K562 (cell line): ENCODE measurements around the gene ATF6B. TPM values are rescaled to one million over a fixed set of nuclear protein-coding genes. Genes with fewer than 3 reads are reported as not detected.

Experiments used
- HNRNPK ChIP-seq: fragments of 200-400 bp; formaldehyde crosslinking; IDR thresholded peaks from one replicate; pipeline ENCODE4 v1.6.1; 2018; ENCODE audit warnings: mild to moderate bottlenecking, low read depth, low read length; ENCODE audit not compliant: poor library complexity, severe bottlenecking
- MIER1 ChIP-seq: fragments of 450-650 bp; IDR thresholded peaks from 2 replicates; pipeline ENCODE4 v1.6.1; 2016; ENCODE audit warnings: antibody characterized with exemption, mild to moderate bottlenecking, low read depth
- MYNN ChIP-seq, 2 experiments: sonication (generic); formaldehyde crosslinking in 1 of 2; IDR thresholded peaks; 2 replicates each; pipeline versions ENCODE4 v1.5.0 to v1.6.1; 2016 to 2020; ENCODE audit warnings: antibody characterized with exemption in 1 of 2, missing genetic modification reagents in 1 of 2
- NFATC3 ChIP-seq: fragments of 450-650 bp; IDR thresholded peaks from 2 replicates; pipeline ENCODE4 v1.6.1; 2017; ENCODE audit warnings: mild to moderate bottlenecking
- NR2C1 ChIP-seq, 2 experiments: fragments of 450-650 bp; IDR thresholded peaks; 2 replicates each; pipeline ENCODE4 v1.6.1; 2017; ENCODE audit warnings: mild to moderate bottlenecking in 2 of 2, antibody characterized with exemption in 1 of 2, inconsistent platforms in 1 of 2, missing compliant biosample characterization in 1 of 2, missing genetic modification characterization in 1 of 2
- POLR2H ChIP-seq: IDR thresholded peaks from 2 replicates; pipeline ENCODE4 v1.6.1; 2016; ENCODE audit warnings: missing genetic modification characterization, low read depth, mild to moderate bottlenecking, control low read depth, missing compliant biosample characterization, moderate library complexity
- RBBP5 ChIP-seq: fragments of 200-600 bp; sonication (generic); IDR thresholded peaks from 2 replicates; pipeline ENCODE4 v1.6.1; 2012; ENCODE audit warnings: borderline replicate concordance, mild to moderate bottlenecking, low read length, control low read depth, inconsistent platforms; ENCODE audit not compliant: insufficient read depth, poor library complexity, severe bottlenecking
- SRF ChIP-seq, 2 experiments: fragments of 250-450, 450-650 bp in 1 of 2; sonication (Bioruptor Pico) in 1 of 2; sonication (generic) in 1 of 2; formaldehyde crosslinking; IDR thresholded peaks; 2 replicates each; pipeline versions ENCODE4 v1.5.0 to v1.5.1; 2020 to 2022; ENCODE audit warnings: mild to moderate bottlenecking in 1 of 2, missing genetic modification reagents in 1 of 2
- ZKSCAN8 ChIP-seq: fragments of 200-800 bp; sonication (Bioruptor generic); IDR thresholded peaks from 2 replicates; pipeline ENCODE4 v1.6.1; 2016; ENCODE audit warnings: missing genetic modification characterization, missing compliant biosample characterization
- ZNF12 ChIP-seq: sonication (generic); formaldehyde crosslinking; IDR thresholded peaks from 2 replicates; pipeline ENCODE4 v1.4.0; 2020; ENCODE audit warnings: mild to moderate bottlenecking, missing genetic modification reagents
- ZNF124 ChIP-seq: sonication (generic); formaldehyde crosslinking; IDR thresholded peaks from 2 replicates; pipeline ENCODE4 v1.8.1; 2022; ENCODE audit warnings: missing genetic modification reagents
- ZNF146 ChIP-seq: IDR thresholded peaks from one replicate; pipeline ENCODE4 v1.6.1; 2018; ENCODE audit warnings: missing compliant biosample characterization; ENCODE audit not compliant: unreplicated experiment
- ZNF274 ChIP-seq: IDR thresholded peaks from 2 replicates; pipeline ENCODE4 v1.6.1; 2011; ENCODE audit warnings: low read depth, mild to moderate bottlenecking, low read length, moderate library complexity, borderline replicate concordance
- ZNF696 ChIP-seq: fragments of 250-450 bp; sonication (Bioruptor Pico); conservative IDR thresholded peaks from 2 replicates; pipeline ENCODE4 v1.4.0; 2020; ENCODE audit warnings: mild to moderate bottlenecking, moderate library complexity
- polyA plus RNA-seq, 8 experiments: library from polyadenylated mRNA; depleted of rRNA in 4 of 8; stranded (reverse) in 5 of 8; unstranded in 3 of 8; fragments of >200 nt; fragmentation: Nextera tagmentation in 2 of 8; fragmentation: Illumina TruSeq in 1 of 8; extraction: Ambion mirVana in 2 of 8; extraction: Trizol in 1 of 8; gene quantifications; 2 replicates each; pipeline versions ENCODE4 v1.2.1 to v1.2.3, GENCODE V29; 2011 to 2014; ENCODE audit warnings: inconsistent platforms in 1 of 8, missing spikeins in 1 of 8
- total RNA-seq, 7 experiments: library from RNA; depleted of rRNA in 6 of 7; stranded (reverse); fragments of >200 nt in 6 of 7; fragmentation: Illumina TruSeq in 2 of 7; extraction: Trizol in 2 of 7; gene quantifications; 2 replicates each; pipeline versions ENCODE4 v1.2.1 to v1.2.3, GENCODE V29; 2011 to 2021; ENCODE audit warnings: low replicate concordance in 1 of 7
- TF ChIP-seq, protein P1 (sequence below): fragments of 200-600 bp; sonication (generic); IDR thresholded peaks from one replicate; pipeline ENCODE4 v1.6.1; 2012; ENCODE audit warnings: mild to moderate bottlenecking, low read depth, low read length, inconsistent platforms
- TF ChIP-seq, protein P2 (sequence below), 2 experiments: fragments of 450-650 bp in 1 of 2; sonication (generic) in 1 of 2; formaldehyde crosslinking; conservative IDR thresholded peaks; 2 replicates each; pipeline versions ENCODE4 v1.4.0 to v1.8.1; 2020 to 2022; ENCODE audit warnings: mild to moderate bottlenecking in 1 of 2, missing genetic modification reagents in 1 of 2

ATF6B gene
- total and polyA plus RNA-seq, 9 of the 15 experiments (the other 6 are each of a cell fraction or from before 2014, with no cell fraction given): 20.7 to 131 (median 31.7) TPM

DNA sequence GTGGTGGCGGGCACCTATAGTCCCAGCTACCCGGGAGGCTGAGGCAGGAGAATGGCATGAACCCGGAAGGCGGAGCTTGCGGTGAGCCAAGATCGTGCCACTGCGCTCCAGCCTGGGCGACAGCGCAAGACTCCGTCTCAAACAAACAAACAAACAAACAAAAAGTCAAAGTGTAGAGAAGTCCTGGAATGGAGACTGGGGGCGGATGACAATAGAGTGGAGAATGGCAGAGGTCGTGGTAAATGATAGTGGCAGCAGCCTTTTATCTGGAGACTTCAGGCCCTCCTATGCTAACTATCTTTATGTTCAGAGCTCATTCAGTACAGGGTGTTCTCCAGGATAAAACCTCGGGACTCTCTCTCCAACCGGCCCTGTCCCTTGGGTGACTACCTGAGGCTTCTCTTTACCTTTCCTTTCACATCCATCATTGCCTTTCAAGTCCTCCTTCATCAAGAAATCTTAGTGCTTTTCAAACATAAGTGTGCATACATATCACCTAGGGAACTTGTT, 3.4 kb upstream of the ATF6B start (continued):
- peak; percentile 68; the same call in 1 of the 2 replicates for TF ChIP-seq NR2C1 (IDR thresholded peaks at IDR 0.05)
- TF ChIP-seq NR2C1 (tag; IDR thresholded peaks at IDR 0.05): peak; percentile 78
- no peak for TF ChIP-seq MIER1
- TF ChIP-seq ZNF12: no peak
- TF ChIP-seq, protein P1, sequence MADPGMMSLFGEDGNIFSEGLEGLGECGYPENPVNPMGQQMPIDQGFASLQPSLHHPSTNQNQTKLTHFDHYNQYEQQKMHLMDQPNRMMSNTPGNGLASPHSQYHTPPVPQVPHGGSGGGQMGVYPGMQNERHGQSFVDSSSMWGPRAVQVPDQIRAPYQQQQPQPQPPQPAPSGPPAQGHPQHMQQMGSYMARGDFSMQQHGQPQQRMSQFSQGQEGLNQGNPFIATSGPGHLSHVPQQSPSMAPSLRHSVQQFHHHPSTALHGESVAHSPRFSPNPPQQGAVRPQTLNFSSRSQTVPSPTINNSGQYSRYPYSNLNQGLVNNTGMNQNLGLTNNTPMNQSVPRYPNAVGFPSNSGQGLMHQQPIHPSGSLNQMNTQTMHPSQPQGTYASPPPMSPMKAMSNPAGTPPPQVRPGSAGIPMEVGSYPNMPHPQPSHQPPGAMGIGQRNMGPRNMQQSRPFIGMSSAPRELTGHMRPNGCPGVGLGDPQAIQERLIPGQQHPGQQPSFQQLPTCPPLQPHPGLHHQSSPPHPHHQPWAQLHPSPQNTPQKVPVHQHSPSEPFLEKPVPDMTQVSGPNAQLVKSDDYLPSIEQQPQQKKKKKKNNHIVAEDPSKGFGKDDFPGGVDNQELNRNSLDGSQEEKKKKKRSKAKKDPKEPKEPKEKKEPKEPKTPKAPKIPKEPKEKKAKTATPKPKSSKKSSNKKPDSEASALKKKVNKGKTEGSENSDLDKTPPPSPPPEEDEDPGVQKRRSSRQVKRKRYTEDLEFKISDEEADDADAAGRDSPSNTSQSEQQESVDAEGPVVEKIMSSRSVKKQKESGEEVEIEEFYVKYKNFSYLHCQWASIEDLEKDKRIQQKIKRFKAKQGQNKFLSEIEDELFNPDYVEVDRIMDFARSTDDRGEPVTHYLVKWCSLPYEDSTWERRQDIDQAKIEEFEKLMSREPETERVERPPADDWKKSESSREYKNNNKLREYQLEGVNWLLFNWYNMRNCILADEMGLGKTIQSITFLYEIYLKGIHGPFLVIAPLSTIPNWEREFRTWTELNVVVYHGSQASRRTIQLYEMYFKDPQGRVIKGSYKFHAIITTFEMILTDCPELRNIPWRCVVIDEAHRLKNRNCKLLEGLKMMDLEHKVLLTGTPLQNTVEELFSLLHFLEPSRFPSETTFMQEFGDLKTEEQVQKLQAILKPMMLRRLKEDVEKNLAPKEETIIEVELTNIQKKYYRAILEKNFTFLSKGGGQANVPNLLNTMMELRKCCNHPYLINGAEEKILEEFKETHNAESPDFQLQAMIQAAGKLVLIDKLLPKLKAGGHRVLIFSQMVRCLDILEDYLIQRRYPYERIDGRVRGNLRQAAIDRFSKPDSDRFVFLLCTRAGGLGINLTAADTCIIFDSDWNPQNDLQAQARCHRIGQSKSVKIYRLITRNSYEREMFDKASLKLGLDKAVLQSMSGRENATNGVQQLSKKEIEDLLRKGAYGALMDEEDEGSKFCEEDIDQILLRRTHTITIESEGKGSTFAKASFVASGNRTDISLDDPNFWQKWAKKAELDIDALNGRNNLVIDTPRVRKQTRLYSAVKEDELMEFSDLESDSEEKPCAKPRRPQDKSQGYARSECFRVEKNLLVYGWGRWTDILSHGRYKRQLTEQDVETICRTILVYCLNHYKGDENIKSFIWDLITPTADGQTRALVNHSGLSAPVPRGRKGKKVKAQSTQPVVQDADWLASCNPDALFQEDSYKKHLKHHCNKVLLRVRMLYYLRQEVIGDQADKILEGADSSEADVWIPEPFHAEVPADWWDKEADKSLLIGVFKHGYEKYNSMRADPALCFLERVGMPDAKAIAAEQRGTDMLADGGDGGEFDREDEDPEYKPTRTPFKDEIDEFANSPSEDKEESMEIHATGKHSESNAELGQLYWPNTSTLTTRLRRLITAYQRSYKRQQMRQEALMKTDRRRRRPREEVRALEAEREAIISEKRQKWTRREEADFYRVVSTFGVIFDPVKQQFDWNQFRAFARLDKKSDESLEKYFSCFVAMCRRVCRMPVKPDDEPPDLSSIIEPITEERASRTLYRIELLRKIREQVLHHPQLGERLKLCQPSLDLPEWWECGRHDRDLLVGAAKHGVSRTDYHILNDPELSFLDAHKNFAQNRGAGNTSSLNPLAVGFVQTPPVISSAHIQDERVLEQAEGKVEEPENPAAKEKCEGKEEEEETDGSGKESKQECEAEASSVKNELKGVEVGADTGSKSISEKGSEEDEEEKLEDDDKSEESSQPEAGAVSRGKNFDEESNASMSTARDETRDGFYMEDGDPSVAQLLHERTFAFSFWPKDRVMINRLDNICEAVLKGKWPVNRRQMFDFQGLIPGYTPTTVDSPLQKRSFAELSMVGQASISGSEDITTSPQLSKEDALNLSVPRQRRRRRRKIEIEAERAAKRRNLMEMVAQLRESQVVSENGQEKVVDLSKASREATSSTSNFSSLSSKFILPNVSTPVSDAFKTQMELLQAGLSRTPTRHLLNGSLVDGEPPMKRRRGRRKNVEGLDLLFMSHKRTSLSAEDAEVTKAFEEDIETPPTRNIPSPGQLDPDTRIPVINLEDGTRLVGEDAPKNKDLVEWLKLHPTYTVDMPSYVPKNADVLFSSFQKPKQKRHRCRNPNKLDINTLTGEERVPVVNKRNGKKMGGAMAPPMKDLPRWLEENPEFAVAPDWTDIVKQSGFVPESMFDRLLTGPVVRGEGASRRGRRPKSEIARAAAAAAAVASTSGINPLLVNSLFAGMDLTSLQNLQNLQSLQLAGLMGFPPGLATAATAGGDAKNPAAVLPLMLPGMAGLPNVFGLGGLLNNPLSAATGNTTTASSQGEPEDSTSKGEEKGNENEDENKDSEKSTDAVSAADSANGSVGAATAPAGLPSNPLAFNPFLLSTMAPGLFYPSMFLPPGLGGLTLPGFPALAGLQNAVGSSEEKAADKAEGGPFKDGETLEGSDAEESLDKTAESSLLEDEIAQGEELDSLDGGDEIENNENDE: no peak
- no peak for TF ChIP-seq ZNF124 (CRISPR knock-in tag)
- TF ChIP-seq SRF (CRISPR knock-in tag; IDR thresholded peaks at IDR 0.05): no peak
- no peak; the same call in 1 of the 2 replicates for TF ChIP-seq ZKSCAN8 (CRISPR knock-in tag)
- TF ChIP-seq NFATC3: 0 out of 2 replicates have a peak, but pooled peaks have one; percentile 84
- TF ChIP-seq MYNN (IDR thresholded peaks at IDR 0.05): peak; percentile 91
- no peak for TF ChIP-seq MYNN (CRISPR knock-in tag; IDR thresholded peaks at IDR 0.05)
- peak; percentile 48 for TF ChIP-seq RBBP5
- peak; percentile 80 for TF ChIP-seq ZNF274
- TF ChIP-seq, protein P2, sequence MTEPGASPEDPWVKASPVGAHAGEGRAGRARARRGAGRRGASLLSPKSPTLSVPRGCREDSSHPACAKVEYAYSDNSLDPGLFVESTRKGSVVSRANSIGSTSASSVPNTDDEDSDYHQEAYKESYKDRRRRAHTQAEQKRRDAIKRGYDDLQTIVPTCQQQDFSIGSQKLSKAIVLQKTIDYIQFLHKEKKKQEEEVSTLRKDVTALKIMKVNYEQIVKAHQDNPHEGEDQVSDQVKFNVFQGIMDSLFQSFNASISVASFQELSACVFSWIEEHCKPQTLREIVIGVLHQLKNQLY (CRISPR knock-in tag; conservative IDR thresholded peaks at IDR 0.05): no peak
- TF ChIP-seq HNRNPK: no peak
- no peak for TF ChIP-seq ZNF146 (CRISPR knock-in tag)
- no peak for TF ChIP-seq POLR2H
- 0 out of 2 replicates have a peak, but pooled peaks have one; percentile 59 for TF ChIP-seq ZNF696 (CRISPR knock-in tag)
